ENCODE results near the gene SMARCB1.

- TF ChIP-seq CTCF (IDR thresholded peaks at IDR 0.05; ENCODE audit: low read length) (no peak), EZH2 (IDR thresholded peaks at IDR 0.05; ENCODE audit: borderline replicate concordance, low read length) (no peak)
These were observed 21.6 kb upstream of the SMARCB1 start for GRCh38 chr22:23764899-23765881.

Data from OCI-LY1 (cell line).